A673 (cell line): ENCODE results near the gene ATOH7.

Experiments used
- EZH2 ChIP-seq: fragments of 200-600 bp; sonication (generic); IDR thresholded peaks from 2 replicates; pipeline ENCODE4 v1.6.1; 2017; ENCODE audit warnings: borderline replicate concordance, low read depth, mild to moderate bottlenecking, mixed read lengths, antibody characterized with exemption, low read length; ENCODE audit not compliant: poor library complexity, severe bottlenecking
- TF ChIP-seq, protein P1 (sequence below): fragments of 300-800, 200-600 bp; sonication (generic); conservative IDR thresholded peaks from 2 replicates; pipeline ENCODE4 v1.5.1; 2017; ENCODE audit warnings: low read depth, mild to moderate bottlenecking, antibody characterized with exemption, low read length, moderate library complexity, mixed read lengths

- TF ChIP-seq, protein P1, sequence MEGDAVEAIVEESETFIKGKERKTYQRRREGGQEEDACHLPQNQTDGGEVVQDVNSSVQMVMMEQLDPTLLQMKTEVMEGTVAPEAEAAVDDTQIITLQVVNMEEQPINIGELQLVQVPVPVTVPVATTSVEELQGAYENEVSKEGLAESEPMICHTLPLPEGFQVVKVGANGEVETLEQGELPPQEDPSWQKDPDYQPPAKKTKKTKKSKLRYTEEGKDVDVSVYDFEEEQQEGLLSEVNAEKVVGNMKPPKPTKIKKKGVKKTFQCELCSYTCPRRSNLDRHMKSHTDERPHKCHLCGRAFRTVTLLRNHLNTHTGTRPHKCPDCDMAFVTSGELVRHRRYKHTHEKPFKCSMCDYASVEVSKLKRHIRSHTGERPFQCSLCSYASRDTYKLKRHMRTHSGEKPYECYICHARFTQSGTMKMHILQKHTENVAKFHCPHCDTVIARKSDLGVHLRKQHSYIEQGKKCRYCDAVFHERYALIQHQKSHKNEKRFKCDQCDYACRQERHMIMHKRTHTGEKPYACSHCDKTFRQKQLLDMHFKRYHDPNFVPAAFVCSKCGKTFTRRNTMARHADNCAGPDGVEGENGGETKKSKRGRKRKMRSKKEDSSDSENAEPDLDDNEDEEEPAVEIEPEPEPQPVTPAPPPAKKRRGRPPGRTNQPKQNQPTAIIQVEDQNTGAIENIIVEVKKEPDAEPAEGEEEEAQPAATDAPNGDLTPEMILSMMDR: no peak
- TF ChIP-seq EZH2: no peak
These were observed 37.6 kb downstream of the ATOH7 start for GRCh38 chr10:68194290-68194689.
